Stimulated activated CD8-positive, alpha-beta memory T cell treated with anti-CD3 and anti-CD28 coated beads, Interleukin-15, amount 100 ng/mL, for 24 hours (primary cell): Measurements from ENCODE around the gene PLCXD1.
"Not testable (repeated sequence)": the region's sequence is repeated elsewhere in the genome, so short reads cannot be mapped to it uniquely, and the experiment has no call there.

Experiments
- DNase-seq: peaks from one replicate; pipeline ENCODE4 v3.0.0-alpha.2; 2020; ENCODE audit warnings: low read depth

Gene PLCXD1

DNA sequence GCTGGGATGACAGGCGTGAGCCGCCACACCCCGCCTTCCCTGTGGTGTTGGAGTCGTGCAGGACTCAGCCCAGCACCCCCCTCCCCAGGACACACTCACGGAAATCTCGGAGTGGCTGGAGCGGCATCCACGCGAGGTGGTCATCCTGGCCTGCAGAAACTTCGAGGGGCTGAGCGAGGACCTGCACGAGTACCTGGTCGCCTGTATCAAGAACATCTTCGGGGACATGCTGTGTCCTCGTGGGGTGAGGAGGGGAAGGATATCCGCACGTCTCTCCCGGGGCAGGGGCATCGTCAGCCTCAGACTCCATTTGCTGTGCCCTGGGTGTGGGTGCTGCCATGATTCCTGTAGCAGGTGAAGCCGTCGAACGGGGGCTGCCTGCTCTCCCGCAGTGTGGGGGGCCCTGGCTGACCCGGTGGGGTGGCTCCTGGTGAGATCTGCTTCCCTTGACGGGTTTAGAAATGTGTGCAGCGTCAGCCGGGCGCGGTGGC, 10.3 kb downstream of the PLCXD1 start:
- no peak for DNase-seq

DNA sequence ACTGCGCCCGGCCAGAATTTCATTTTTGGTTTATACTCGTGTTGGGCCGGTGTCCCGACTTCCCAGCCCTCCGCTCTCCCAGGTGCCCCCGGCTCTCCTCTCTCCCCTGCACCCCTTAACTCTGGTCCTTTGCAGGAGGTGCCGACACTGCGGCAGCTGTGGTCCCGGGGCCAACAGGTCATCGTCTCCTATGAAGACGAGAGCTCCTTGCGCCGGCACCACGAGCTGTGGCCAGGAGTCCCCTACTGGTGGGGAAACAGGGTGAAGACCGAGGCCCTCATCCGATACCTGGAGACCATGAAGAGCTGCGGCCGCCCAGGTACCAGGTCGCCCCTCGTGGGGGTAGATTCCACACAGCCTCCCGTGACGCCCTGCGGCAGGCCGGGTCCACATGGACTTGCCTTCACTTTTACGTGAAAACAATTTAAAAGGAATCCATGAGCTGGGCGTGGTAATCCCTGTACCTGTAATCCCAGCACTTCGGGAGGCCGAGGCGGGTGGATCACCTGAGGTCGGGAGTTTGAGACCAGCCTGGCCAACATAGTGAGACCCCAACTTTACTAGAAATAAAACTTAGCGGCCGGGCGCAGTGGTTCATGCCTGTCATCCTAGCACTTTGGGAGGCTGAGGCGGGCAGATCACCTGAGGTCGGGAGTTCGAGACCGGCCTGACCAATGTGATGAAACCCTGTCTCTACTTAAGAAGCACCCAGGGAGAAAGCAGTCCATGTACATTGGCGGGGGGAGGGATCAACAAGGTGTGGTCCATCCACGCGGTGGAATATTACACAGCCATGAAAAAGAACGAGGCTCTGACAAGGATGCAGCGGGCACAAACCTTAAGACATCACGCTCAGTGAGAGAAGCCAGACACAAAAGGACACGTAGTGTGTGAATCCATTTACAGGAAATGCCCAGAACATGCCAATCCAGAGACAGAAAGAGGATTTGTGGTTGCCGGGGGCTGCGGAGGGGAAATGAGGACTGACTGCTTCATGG, 12.0 kb downstream of the PLCXD1 start:
- DNase-seq: no peak

GRCh38 chrX:295136-295535, 14.0 kb downstream of the PLCXD1 start:
- DNase-seq: no peak

DNA sequence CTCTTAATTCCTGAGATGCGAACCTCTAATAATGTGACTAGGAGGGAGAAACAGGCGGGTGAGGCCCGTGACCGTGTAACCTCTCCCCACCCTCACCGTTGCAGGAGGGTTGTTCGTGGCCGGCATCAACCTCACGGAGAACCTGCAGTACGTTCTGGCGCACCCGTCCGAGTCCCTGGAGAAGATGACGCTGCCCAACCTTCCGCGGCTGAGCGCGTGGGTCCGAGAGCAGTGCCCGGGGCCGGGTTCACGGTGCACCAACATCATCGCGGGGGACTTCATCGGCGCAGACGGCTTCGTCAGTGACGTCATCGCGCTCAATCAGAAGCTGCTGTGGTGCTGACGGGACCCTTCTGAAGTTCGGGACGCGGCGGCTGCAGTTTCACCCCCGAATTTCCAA, 17.8 kb downstream of the PLCXD1 start:
- no peak for DNase-seq

DNA sequence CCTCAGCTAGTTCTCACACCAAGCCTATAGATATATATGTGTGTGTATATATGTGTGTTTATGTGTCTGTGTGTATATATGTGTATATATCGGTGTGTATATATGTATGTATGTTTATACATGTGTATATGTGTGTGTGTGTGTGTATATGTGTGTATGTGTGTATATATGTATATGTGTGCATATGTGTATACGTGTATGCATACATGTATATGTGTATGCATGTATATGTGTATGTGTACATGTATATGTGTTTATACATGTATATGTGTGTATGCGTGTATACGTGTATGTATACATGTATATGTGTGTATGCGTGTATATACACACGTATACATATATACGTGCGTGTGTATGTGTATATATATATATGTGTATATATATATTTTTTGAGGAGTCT, 19.2 kb downstream of the PLCXD1 start:
- no peak for DNase-seq

DNA sequence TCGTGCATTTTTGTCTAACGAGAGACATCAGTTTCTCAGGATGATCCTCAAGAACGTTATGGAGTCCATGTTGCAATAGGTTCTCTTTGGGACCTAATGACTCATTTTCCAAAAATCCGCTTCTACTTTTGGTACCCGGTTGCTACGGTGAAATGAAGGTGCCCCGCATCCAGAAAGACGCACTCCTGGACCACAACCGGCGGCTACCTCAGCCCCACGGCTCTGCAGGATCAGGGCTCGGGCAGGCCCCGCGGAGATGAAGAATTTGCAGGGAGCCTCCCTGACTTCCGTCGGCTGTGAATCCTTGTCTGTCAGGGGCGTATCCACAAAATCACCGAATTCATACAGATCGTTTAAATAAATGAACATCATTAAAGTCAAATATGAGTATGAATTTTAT, 21.8 kb downstream of the PLCXD1 start:
- no peak for DNase-seq

DNA sequence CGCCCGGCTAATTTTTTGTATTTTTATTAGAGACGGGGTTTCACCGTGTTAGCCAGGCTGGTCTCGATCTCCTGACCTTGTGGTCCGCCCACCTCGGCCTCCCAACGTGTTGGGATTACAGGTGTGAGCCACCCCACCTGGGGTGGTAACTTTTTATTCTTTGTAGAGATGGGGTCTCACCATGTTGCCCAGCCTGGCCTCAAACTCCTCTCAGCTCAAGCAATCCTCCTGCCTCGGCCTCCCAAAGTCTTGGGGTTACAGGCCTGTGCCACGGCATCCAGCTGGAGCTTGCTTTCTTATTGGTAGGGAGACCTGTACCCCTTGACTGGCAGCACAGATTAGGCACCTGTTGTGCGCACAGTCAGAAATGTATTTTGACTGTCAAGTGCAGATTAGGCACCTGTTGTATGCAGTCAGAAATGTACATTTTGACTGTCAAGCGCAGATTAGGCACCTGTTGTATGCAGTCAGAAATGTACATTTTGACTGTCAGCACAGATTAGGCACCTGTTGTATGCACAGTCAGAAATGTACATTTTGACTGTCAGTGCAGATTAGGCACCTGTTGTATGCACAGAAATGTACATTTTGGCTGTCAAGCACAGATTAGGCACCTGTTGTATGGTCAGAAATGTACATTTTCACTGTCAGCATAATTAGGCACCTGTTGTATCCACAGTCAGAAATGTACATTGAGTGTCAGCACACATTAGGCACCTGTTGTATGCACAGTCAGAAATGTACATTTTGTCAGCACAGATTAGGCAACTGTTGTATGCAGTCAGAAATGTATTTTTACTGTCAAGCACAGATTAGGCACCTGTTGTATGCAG, 24.8 kb downstream of the PLCXD1 start:
- DNase-seq: not testable (repeated sequence)

- not testable (repeated sequence) for DNase-seq
Measured at GRCh38 chrX:306614-307251, 25.6 kb downstream of the PLCXD1 start.

DNA sequence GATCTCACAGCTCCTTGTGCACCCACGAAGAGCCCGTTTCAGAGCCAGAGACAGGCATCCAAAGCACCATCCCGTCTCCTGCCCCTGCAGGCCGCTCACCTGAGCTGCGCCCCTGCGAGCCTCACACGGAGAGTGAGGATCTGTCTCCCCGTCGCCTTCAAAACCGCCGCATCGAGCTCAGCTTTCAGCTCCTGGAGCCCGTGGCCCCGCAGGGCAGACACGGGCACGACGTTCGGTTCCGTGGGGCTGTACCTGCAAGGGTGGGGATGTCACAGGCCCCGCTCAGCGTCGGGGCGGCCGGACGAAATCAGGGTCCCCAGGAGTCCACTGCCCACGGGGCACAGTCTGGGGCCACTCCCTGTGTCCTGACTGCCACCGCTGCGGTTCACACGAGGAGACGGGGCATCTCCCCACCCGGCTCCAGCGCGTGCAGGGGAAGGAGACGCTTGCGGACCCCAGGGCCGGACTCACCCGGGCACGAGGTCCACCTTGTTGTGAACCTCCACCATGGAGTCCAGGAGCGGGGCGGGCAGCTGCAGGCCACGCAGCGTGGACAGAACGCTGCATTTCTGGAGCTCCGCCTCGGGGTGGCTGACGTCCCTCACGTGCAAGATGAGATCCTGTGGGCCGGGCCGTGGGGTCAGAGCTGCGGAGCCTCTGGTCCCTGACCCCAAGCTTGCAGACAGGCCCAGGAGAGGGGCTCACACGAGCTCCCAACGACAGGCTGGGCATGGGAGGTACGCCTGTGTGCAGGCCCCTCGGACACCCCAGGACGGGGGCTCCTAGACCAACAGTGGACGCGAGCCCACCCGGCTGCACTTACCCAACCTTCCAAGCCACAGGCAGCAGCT, 26.3 kb downstream of the PLCXD1 start:
- DNase-seq: no peak

GRCh38 chrX:308821-309520, 27.8 kb downstream of the PLCXD1 start:
- DNase-seq: no peak

DNA sequence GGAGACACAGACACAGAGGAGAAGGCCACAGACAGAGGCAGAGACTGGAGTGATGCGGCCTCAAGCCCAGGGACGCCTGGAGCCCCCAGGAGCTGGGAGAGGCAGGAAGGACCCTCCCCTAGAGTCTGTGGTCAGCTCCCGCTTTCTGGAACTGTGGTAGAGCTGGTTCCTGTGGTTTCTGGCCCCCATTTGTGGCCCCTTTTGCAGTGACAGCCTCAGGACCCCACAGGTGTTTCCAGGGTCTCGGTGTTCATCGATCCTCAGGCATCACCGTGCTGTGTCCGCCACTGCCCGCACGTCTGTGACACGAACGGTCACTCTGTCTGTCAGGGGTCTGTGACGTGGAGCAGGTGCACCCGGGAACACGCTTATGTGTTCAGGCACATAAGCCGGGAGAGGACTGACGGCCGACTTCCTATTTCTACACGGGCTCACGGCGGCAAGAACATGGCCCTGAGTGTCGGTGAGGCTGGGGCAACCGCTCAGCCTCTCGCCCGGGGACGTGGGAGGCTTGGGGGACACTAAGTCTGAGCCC, 29.5 kb downstream of the PLCXD1 start:
- DNase-seq: no peak

DNA sequence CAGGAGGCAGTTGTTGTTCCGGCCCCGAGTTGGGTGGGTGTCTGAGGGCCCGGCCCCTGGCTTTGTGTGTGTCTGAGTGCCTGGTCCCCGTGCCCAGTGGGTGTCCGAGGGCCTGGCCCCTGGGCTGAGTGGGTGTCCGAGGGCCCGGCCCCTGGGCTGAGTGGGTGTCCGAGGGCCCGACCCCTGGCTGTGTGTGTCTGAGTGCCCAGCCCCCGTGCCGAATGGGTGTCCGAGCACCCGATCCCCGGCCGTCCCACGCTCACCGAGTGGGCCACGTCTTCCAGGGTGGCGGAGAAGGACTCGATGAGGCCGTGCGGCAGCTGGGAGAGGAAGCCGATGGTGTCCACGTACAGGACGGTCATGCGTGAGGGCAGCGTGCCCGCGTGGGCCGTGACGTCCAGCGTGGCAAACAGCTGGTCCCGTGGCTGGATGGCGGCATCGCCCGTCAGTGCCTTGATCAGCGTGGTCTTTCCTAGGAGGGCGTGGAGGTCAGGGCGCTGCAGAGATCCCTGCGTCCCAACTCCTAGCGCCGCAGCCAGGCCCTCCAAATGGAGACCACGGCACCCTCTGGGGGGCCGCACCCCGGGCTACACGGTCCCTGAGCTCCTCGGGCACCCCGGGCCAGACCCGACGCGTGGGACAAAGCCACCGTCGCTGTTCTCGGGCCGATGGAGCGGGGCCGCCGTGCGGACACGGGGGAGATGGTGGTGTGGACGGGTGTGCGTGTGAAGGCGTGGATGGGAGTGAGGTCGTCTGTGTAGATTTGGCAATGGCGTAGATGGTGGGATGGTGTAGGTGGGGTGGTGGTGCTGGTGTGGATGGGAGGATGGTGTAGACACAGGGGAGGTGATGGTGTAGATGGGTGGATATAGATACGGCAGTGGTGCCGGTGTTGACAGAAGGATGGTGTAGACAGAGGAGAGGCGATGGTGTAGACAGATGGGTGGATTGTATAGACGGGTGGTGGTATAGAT, 30.3 kb downstream of the PLCXD1 start:
- no peak for DNase-seq

- no peak for DNase-seq
Measured at GRCh38 chrX:312621-313331, 31.6 kb downstream of the PLCXD1 start.

DNA sequence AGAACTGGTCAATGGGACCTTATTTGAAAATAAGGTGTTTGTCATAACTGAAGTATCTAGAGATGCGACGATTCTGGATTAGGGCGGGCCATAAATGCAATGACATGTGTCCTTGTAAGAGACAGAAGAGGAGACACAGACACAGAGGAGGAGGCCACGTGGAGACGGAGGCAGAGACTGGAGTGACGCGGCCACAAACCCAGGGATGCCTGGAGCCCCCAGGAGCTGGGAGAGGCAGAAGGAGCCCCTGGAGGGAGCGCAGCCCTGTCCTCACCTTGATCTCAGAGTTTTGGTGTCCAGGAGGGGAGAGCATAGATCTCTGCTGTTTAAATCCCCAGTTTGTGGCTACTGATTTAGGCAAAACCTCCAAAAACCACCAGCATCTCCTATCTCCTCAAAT, 32.4 kb downstream of the PLCXD1 start:
- DNase-seq: no peak

DNA sequence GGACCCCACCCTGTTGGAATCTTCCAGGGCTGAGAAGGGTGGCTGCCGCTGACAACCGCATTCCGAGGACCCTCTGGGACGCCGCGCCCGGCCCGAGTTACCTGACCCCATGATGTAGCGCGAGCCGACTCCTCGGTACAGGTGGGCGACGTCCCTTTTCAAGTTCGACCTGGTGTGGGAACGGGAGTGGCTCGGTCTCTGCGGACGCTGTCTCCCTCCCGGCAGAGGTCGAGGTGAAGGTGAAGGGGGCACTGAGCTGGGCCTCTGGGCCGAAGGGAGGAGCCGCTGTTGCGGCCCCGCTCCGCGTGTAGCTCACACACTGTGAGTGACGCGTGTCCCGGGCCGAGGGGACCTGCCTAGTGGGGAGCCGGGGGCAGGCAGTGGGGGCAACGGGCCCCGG, 32.9 kb downstream of the PLCXD1 start:
- no peak for DNase-seq

DNA sequence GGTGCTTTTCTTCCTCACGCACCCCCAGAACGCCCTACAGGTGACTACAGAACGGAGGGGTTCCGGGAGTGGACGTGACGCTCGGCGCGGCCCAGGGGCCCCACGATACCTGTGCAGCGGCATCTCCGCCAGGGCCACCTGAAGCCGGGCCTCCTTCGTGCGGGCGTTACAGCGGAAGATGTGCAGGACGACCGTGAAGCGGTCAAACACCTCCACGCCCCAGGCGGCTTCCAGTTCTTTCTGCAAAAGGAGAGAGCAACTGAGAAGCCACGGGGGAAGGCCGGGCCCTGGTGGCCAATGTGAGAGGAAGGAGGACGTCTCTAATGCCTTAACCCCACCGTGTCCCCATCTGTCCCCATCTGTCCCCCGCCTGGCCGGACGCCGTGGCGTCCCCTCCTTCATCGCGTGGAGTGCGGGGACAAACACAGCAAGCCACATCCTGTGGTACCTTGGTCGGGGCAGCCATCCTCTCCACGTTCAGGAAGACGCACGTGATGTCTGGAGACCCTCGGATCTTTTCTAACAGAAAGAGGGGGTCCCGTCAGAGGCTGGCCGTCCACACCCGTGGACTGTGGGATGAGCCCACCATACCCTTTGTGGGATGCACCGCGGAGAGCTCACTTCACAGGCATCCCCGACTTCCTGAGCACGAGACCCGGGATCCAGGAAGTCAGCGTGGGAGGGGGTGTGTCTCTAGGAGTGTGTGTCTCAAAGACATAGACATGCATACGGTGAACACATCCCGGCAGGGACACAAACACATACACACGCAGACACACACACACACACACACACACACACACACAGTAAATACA, 33.8 kb downstream of the PLCXD1 start:
- no peak for DNase-seq
